Posterior cingulate gyrus (tissue), 11 donors: ENCODE measurements around the gene LGR4.

Experiments
- DNase-seq, 10 donors: peaks; one replicate each; pipeline versions ENCODE4 v3.0.0 to v3.0.0-alpha.2; 2020 to 2021; ENCODE audit warnings: mixed read lengths in 3 of 10
- intact Hi-C: fragments of 100-400 bp; cut with DNase I; formaldehyde crosslinking; loops from one replicate; pipeline ENCODE4 v1.15.1; 2023

Gene LGR4

GRCh38 chr11:27386181-27386845, 86.3 kb downstream of the LGR4 start:
- intact Hi-C loops: no loop called here
- no peak for DNase-seq

- intact Hi-C loops: no loop called here
- no peak for DNase-seq
These were observed 87.3 kb downstream of the LGR4 start for GRCh38 chr11:27385245-27385644.

- intact Hi-C loops: no loop called here
- no peak for DNase-seq
These were observed 88.4 kb downstream of the LGR4 start for GRCh38 chr11:27384227-27384626.

- DNase-seq: no peak
- intact Hi-C loops: no loop called here
These were observed 88.9 kb downstream of the LGR4 start for GRCh38 chr11:27383645-27384044.

GRCh38 chr11:27381238-27381666, 91.3 kb downstream of the LGR4 start:
- DNase-seq: no peak
- intact Hi-C loops: no loop called here

GRCh38 chr11:27380771-27381170, 91.8 kb downstream of the LGR4 start:
- intact Hi-C loops: no loop called here
- DNase-seq: no peak

- intact Hi-C loops: no loop called here
- DNase-seq: no peak
These were observed 93.1 kb downstream of the LGR4 start for GRCh38 chr11:27379449-27379848.

- intact Hi-C loops: no loop called here
These were observed 97.2 kb downstream of the LGR4 start for GRCh38 chr11:27375370-27375769.

GRCh38 chr11:27373856-27374602, 98.6 kb downstream of the LGR4 start:
- intact Hi-C loops: no loop called here
- no peak for DNase-seq

More at GRCh38 chr11:27375370-27375769, 97.2 kb downstream of the LGR4 start:
- DNase-seq: no peak

GRCh38 chr11:27373392-27373791, 99.2 kb downstream of the LGR4 start:
- no peak for DNase-seq
- intact Hi-C loops: no loop called here

GRCh38 chr11:27372164-27372563, 100.4 kb downstream of the LGR4 start:
- DNase-seq: no peak
- intact Hi-C loops: no loop called here

- no peak for DNase-seq
- intact Hi-C loops: no loop called here
These were observed 101.1 kb downstream of the LGR4 start for GRCh38 chr11:27371489-27371888.

GRCh38 chr11:27370374-27370773, 102.2 kb downstream of the LGR4 start:
- intact Hi-C loops: no loop called here
- no peak for DNase-seq

GRCh38 chr11:27367881-27368280, 104.7 kb downstream of the LGR4 start:
- intact Hi-C loops: no loop called here
- DNase-seq: no peak

- no peak for DNase-seq
- intact Hi-C loops: loop anchor here (5.0 kb wide), 1 partner anchor 109 kb away; the partner anchor contains the start of gene LGR4
These were observed 108.9 kb downstream of the LGR4 start for GRCh38 chr11:27363576-27364117.

GRCh38 chr11:27362749-27363575, 109.6 kb downstream of the LGR4 start, which contains the start of gene CCDC34:
Gene CCDC34 (minus strand): TSS chr11:27363215. CDS start chr11:27363194, 21 bp downstream.
- DNase-seq: peak; percentile 69 to 98 (median 84)
- intact Hi-C loops: loop anchor here (5.0 kb wide), 1 partner anchor 109 kb away; the partner anchor contains the start of gene LGR4

GRCh38 chr11:27361649-27362431, 110.8 kb downstream of the LGR4 start:
- DNase-seq: no peak
- intact Hi-C loops: loop anchor here (5.0 kb wide), 1 partner anchor 110 kb away; the partner anchor contains the start of gene LGR4

GRCh38 chr11:27358296-27358695, 114.3 kb downstream of the LGR4 start:
- DNase-seq: no peak
- intact Hi-C loops: no loop called here

GRCh38 chr11:27357250-27357649, 115.3 kb downstream of the LGR4 start:
- no peak for DNase-seq
- intact Hi-C loops: no loop called here
